Psoas muscle (tissue), 8 donors: Measurements from ENCODE around the gene KCNS3. TPM values are rescaled to one million over a fixed set of nuclear protein-coding genes. Genes with fewer than 3 reads are reported as not detected.

Source experiments
- ATAC-seq, 4 donors: fragments of 200-7000 bp; cut with Tn5 transposase; one replicate each; pipeline ENCODE4 v1.9.1; 2020; ENCODE audit warnings: moderate library complexity in 3 of 4, mild to moderate bottlenecking in 2 of 4
- DNase-seq, 2 donors: peaks; one replicate each; pipeline ENCODE4 v3.0.0-alpha.2; 2020
- H3K27ac ChIP-seq: fragments of 200-600 bp; one replicate; pipeline ENCODE4 v1.8.0; 2022
- H3K27me3 ChIP-seq, 3 donors: fragments of 200-600 bp in 1 of 3; one replicate each; pipeline versions ENCODE4 v1.6.1 to v1.8.0; 2013 to 2022; ENCODE audit warnings: low read length in 2 of 3, mild to moderate bottlenecking in 2 of 3, moderate library complexity in 1 of 3; ENCODE audit not compliant: insufficient read depth in 3 of 3
- H3K36me3 ChIP-seq, 2 donors: fragments of 200-600 bp in 1 of 2; one replicate each; pipeline versions ENCODE4 v1.6.1 to v1.8.0; 2013 to 2022; ENCODE audit warnings: low read depth in 1 of 2, mild to moderate bottlenecking in 1 of 2, moderate library complexity in 1 of 2; ENCODE audit not compliant: insufficient read depth in 1 of 2
- H3K4me1 ChIP-seq: fragments of 200-600 bp; one replicate; pipeline ENCODE4 v1.8.0; 2022
- H3K4me3 ChIP-seq: fragments of 200-600 bp; one replicate; pipeline ENCODE4 v1.8.0; 2022; ENCODE audit warnings: mild to moderate bottlenecking
- H3K9me3 ChIP-seq: fragments of 200-600 bp; one replicate; pipeline ENCODE4 v1.8.0; 2022
- CTCF ChIP-seq: fragments of 200-600 bp; IDR thresholded peaks from one replicate; pipeline ENCODE4 v1.8.0; 2022; ENCODE audit warnings: antibody characterized with exemption
- WGBS, 3 donors: extraction: QIAGEN DNeasy Blood & Tissue Kit; methylation state at CpG; one replicate each; pipeline versions ENCODE4 v1.1.6 to v1.1.7; 2013; 5-methylcytosine and 5-hydroxymethylcytosine counted together
- intact Hi-C, 2 donors: fragments of 100-400 bp; cut with DNase I; formaldehyde crosslinking; loops; one replicate each; pipeline versions ENCODE4 v1.11.0 to v1.14.2; 2022
- long read RNA-seq, 2 donors: library from polyadenylated mRNA; unstranded; transcript quantifications; one replicate each; pipeline ENCODE4 v2.0.0, GENCODE V29; 2021
- polyA plus RNA-seq, 3 donors: library from polyadenylated mRNA; stranded (reverse); fragments of 200-250 nt; gene quantifications; one replicate each; pipeline ENCODE4 v1.2.3, GENCODE V29; 2013
- total RNA-seq, 4 donors: library from RNA; stranded (reverse); fragmentation: NEBNext Ultra II Directional in 2 of 4; extraction: Animal tissue kit (Norgen Biotek cat#: 25700) in 2 of 4; gene quantifications; one replicate each; pipeline versions ENCODE4 v1.2.1 to v1.2.4, GENCODE V29; 2021 to 2023
- donor health status: healthy with polysubstance abuse.
- donor health status: DM: no; HTN: no; CAD: no; lungs with moderate emphysema.
- donor health status: Bipolar disorder and iron deficiency.
- donor health status: healthy.
- donor health status: DM: yes; HTN: yes; CAD: no.
- donor health status: DM: no; HTN: no; CAD: no.
- donor health status: DM: no; HTN: no; CAD: no.
- donor health status: DM: yes; HTN: yes; CAD: no.

KCNS3 gene
- total RNA-seq (10 to 100 TPM in 2 of 4 donors, 1 to 10 TPM in 2; 5.8 to 14.6 (median 10.1) TPM), polyA plus RNA-seq (10 to 100 TPM in 2 of 3 donors, 1 to 10 TPM in 1; 3.6 to 29.2 (median 12.1) TPM)
- long read RNA-seq, donor 1, partial matches to known transcripts: 0 of 5 reads
- long read RNA-seq, donor 1, other reads (novel, unspliced or antisense): 1 of 5 reads
- long read RNA-seq, donor 2, transcript KCNS3-201 (3 exons, 2,333 nt): major isoform, 47 of 53 reads
- long read RNA-seq, donor 2, partial matches to known transcripts: 3 of 53 reads
- long read RNA-seq, donor 2, other reads (novel, unspliced or antisense): 3 of 53 reads

GRCh38 chr2:17878281-17879136, at the start of gene KCNS3:
TSS of gene KCNS3 (plus strand) at chr2:17878667. CDS start at chr2:17931009, 52,342 bp downstream.
- TF ChIP-seq CTCF: no peak
- Histone ChIP-seq H3K36me3 (no peaks in the 10 kb centered on the region), H3K27me3 (no peaks in the 10 kb centered on the region), H3K4me3 (peak within 1 kb of the TSS; percentile 91), H3K4me1 (peaks cover 17% of the 10 kb centered on the region), H3K27ac (peak within 1 kb of the TSS; percentile 80), H3K9me3 (no peaks in the 10 kb centered on the region)
- intact Hi-C loops: loop anchor here (5.0 to 10.0 kb wide), 2 partner anchors 96 to 99 kb away; no protein-coding TSS in a partner anchor
- DNase-seq (peak; percentile 58 to 78), ATAC-seq (peak; percentile 87 to 91 (median 91))
- WGBS, 3 donors: 0% methylated on average over 60 to 106 of the region's 106 CpGs

- ATAC-seq: peak; percentile 94 to 99 (median 96)
Measured at GRCh38 chr2:17830053-17831034, 48.1 kb upstream of the KCNS3 start.

GRCh38 chr2:17835516-17835915, 43.0 kb upstream of the KCNS3 start:
- Histone ChIP-seq H3K27ac (no peak overlapping the region), H3K9me3 (no peaks in the 10 kb centered on the region), H3K27me3 (no peaks in the 10 kb centered on the region), H3K4me1 (no peaks in the 10 kb centered on the region), H3K36me3 (no peaks in the 10 kb centered on the region), H3K4me3 (no peak overlapping the region)
- intact Hi-C loops: no loop called here
- ATAC-seq (no peak), DNase-seq (no peak)
- TF ChIP-seq CTCF: no peak
- 24 to 83% (median 60%) methylated on average over 2 of the region's 2 CpGs for WGBS, 3 donors

More at GRCh38 chr2:17830053-17831034, 48.1 kb upstream of the KCNS3 start:
- H3K27me3 ChIP-seq: no peaks in the 10 kb centered on the region
- peak overlapping the region; percentile 50 for H3K4me3 ChIP-seq
- DNase-seq: peak; percentile 63 to 85
- intact Hi-C loops: loop anchor here (2.0 to 5.0 kb wide), 4 partner anchors 76 to 112 kb away; partner anchors contain the start of genes GEN1 (in 1 of the 2) and SMC6 (in 1 of the 2)
- no peak overlapping the region for H3K27ac ChIP-seq
- TF ChIP-seq CTCF: peak; percentile 88
- no peaks in the 10 kb centered on the region for H3K4me1 ChIP-seq
- 12 to 15% (median 13%) methylated on average over 37 of the region's 37 CpGs for WGBS, 3 donors
- no peaks in the 10 kb centered on the region for H3K36me3 ChIP-seq
- no peaks in the 10 kb centered on the region for H3K9me3 ChIP-seq

- intact Hi-C loops: no loop called here
- no peaks in the 10 kb centered on the region for H3K27me3 ChIP-seq
- H3K36me3 ChIP-seq: no peaks in the 10 kb centered on the region
- DNase-seq: no peak
- no peaks in the 10 kb centered on the region for H3K9me3 ChIP-seq
- H3K27ac ChIP-seq: no peak overlapping the region
- TF ChIP-seq CTCF: no peak
- H3K4me1 ChIP-seq: no peaks in the 10 kb centered on the region
- no peak overlapping the region for H3K4me3 ChIP-seq
- no peak for ATAC-seq
- 52 to 67% (median 63%) methylated on average over 2 of the region's 2 CpGs for WGBS, 3 donors
Measured at GRCh38 chr2:17839959-17840358, 38.5 kb upstream of the KCNS3 start.
